ENCODE measurements around the gene NFIX. TPM values are rescaled to one million over a fixed set of nuclear protein-coding genes. Genes with fewer than 3 reads are reported as not detected.

The NFIX gene
- polyA plus RNA-seq, 1 donor (not counting 4 experiments of a cell fraction or from before 2014, with no cell fraction given), result 5.2 TPM

DNA sequence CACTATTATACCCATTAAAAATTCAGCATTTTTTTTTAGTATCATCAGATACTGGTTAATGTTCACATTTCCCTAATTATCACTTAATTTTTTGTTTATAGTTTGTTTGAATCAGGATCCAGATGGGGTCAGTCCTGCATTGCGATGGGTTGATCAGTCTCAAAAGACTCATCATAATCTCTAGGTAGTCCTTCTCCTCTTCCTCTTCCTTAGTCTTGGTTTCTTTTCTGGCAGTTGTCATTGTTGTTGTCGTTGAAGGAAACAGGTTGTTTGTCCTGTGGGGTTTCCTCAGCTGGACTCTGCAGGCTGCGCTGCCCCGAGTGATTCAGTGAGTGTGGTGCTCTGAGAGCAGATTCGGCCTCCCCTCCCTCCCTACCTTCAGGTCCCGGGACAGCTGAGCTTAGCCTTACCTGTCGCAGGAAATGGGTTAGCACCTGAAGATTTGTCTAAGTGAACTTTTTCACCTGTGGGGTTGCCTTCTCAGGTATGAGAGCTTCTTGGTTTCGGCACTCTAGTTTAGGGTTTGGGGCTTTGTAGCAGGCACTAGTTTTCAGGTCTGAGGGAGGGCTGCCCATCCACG, 34.1 kb downstream of the NFIX start:
- Histone ChIP-seq H3K36me3 (ENCODE audit: control insufficient read depth in 2 of 2, extremely low read depth in 1 of 2, insufficient read depth in 2 of 2, low read length in 2 of 2) (peaks cover 0 to 37% of the 10 kb centered on the region in 2 experiments), H3K9me3 (ENCODE audit: control insufficient read depth, low read depth, low read length) (no peaks in the 10 kb centered on the region), H2AFZ (ENCODE audit: control insufficient read depth, low read length) (peak overlapping the region; percentile 37), H4K20me1 (ENCODE audit: control insufficient read depth, extremely low read depth, insufficient read depth, low read length) (no peaks in the 10 kb centered on the region), H3K4me1 (ENCODE audit: control insufficient read depth, extremely low read depth, insufficient read depth, low read length) (peaks cover 96% of the 10 kb centered on the region), H3K79me2 (ENCODE audit: control insufficient read depth, insufficient read depth, low read length) (peaks cover 80% of the 10 kb centered on the region), H3K9me1 (ENCODE audit: control insufficient read depth, extremely low read depth, insufficient read depth, low read length) (peaks cover 5% of the 10 kb centered on the region), H3K4me3 (ENCODE audit: control insufficient read depth in 2 of 3, extremely low read depth in 1 of 3, insufficient read depth in 2 of 3, low read depth in 1 of 3, low read length in 3 of 3) (peak overlapping the region in 2 of 3 experiments; percentile 13 to 40), H3K27me3 (ENCODE audit: control insufficient read depth, extremely low read depth, insufficient read depth, low read length) (no peaks in the 10 kb centered on the region), H3K27ac (ENCODE audit: control insufficient read depth, insufficient read depth, low read length) (peak overlapping the region; percentile 51), H3K9ac (ENCODE audit: control insufficient read depth, extremely low read depth, insufficient read depth, low read length) (peak overlapping the region; percentile 42), H3K4me2 (ENCODE audit: control insufficient read depth, extremely low read depth, insufficient read depth, low read depth, low read length) (peak overlapping the region; percentile 100)
- DNase-seq (ENCODE audit: low read depth, low spot score) (no peak), FAIRE-seq (peak; percentile 5)
- dilution Hi-C loops (cut with MboI; ENCODE audit: extremely low pct_ligation_motif_present, low sequenced_read_pairs), result no loop called here
- no peak for TF ChIP-seq EZH2 (IDR thresholded peaks at IDR 0.05; ENCODE audit: low read length)
- TF ChIP-seq, protein P1, sequence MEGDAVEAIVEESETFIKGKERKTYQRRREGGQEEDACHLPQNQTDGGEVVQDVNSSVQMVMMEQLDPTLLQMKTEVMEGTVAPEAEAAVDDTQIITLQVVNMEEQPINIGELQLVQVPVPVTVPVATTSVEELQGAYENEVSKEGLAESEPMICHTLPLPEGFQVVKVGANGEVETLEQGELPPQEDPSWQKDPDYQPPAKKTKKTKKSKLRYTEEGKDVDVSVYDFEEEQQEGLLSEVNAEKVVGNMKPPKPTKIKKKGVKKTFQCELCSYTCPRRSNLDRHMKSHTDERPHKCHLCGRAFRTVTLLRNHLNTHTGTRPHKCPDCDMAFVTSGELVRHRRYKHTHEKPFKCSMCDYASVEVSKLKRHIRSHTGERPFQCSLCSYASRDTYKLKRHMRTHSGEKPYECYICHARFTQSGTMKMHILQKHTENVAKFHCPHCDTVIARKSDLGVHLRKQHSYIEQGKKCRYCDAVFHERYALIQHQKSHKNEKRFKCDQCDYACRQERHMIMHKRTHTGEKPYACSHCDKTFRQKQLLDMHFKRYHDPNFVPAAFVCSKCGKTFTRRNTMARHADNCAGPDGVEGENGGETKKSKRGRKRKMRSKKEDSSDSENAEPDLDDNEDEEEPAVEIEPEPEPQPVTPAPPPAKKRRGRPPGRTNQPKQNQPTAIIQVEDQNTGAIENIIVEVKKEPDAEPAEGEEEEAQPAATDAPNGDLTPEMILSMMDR (optimal IDR thresholded peaks at IDR 0.05 in 1 of 3, IDR thresholded peaks at IDR 0.05 in 1 of 3, conservative IDR thresholded peaks at IDR 0.05 in 1 of 3; ENCODE audit: extremely low read depth in 1 of 3, insufficient read depth in 2 of 3, low read length in 3 of 3), result no peak

DNA sequence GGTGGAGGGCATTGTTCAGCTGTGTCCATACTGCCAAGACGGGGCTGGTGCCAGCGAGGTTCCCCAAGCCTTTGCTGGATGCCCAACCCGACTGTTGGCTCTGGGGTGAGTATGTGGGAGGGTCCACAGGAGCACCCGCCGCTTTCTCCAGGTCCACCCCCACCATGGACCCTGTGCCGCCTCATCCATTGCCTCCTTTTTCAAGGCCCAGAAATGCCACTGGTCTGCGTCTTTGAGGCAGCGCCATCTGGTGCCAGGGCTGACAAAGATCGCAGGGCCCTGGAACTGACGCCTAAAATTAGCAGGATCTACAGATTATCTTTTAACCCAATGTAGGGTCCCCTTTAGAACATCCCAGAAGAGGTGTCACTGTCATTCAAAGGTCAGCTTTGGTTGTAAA, 34.6 kb downstream of the NFIX start:
- TF ChIP-seq EZH2 (IDR thresholded peaks at IDR 0.05; ENCODE audit: low read length), result no peak
- TF ChIP-seq, protein P1 (optimal IDR thresholded peaks at IDR 0.05 in 1 of 3, IDR thresholded peaks at IDR 0.05 in 1 of 3, conservative IDR thresholded peaks at IDR 0.05 in 1 of 3; ENCODE audit: extremely low read depth in 1 of 3, insufficient read depth in 2 of 3, low read length in 3 of 3), result peak; percentile 76 to 85 (median 83)
- peaks cover 5% of the 10 kb centered on the region for H3K9me1 ChIP-seq (ENCODE audit: control insufficient read depth, extremely low read depth, insufficient read depth, low read length)
- H3K4me2 ChIP-seq (ENCODE audit: control insufficient read depth, extremely low read depth, insufficient read depth, low read depth, low read length), result peak overlapping the region; percentile 100
- H3K27ac ChIP-seq (ENCODE audit: control insufficient read depth, insufficient read depth, low read length), result peak overlapping the region; percentile 51
- H3K9ac ChIP-seq (ENCODE audit: control insufficient read depth, extremely low read depth, insufficient read depth, low read length), result no peak overlapping the region
- dilution Hi-C loops (cut with MboI; ENCODE audit: extremely low pct_ligation_motif_present, low sequenced_read_pairs), result no loop called here
- H3K27me3 ChIP-seq (ENCODE audit: control insufficient read depth, extremely low read depth, insufficient read depth, low read length), result no peaks in the 10 kb centered on the region
- peak overlapping the region in 2 of 3 experiments; percentile 13 to 40 for H3K4me3 ChIP-seq (ENCODE audit: control insufficient read depth in 2 of 3, extremely low read depth in 1 of 3, insufficient read depth in 2 of 3, low read depth in 1 of 3, low read length in 3 of 3)
- peaks cover 97% of the 10 kb centered on the region for H3K4me1 ChIP-seq (ENCODE audit: control insufficient read depth, extremely low read depth, insufficient read depth, low read length)
- DNase-seq (ENCODE audit: low read depth, low spot score) (no peak), FAIRE-seq (peak; percentile 60)
- peaks cover 0 to 37% of the 10 kb centered on the region in 2 experiments for H3K36me3 ChIP-seq (ENCODE audit: control insufficient read depth in 2 of 2, extremely low read depth in 1 of 2, insufficient read depth in 2 of 2, low read length in 2 of 2)
- peak overlapping the region; percentile 37 for H2AFZ ChIP-seq (ENCODE audit: control insufficient read depth, low read length)
- H3K79me2 ChIP-seq (ENCODE audit: control insufficient read depth, insufficient read depth, low read length), result peaks cover 75% of the 10 kb centered on the region
- no peaks in the 10 kb centered on the region for H4K20me1 ChIP-seq (ENCODE audit: control insufficient read depth, extremely low read depth, insufficient read depth, low read length)
- H3K9me3 ChIP-seq (ENCODE audit: control insufficient read depth, low read depth, low read length), result no peaks in the 10 kb centered on the region
